ENCODE data around the gene TMEM186.

DNA sequence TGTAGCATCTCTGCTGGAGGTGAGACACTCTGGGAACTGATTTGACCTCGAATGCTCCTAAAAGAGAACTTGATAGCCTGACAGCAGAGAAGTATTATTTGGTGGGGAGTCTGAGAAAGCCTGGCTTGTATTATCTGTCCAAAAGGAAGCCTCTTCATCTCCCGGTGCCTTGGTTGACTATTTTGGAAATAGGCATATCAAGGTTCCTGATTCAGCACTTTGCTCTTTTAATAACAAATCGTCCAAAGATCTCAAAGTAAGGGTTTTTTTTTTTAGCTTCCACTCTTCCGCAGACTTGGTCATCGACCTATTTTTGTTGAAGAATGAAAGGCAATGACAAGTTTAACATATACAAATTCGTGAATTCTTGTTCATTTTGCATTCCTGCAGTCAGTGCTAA is 14.8 kb downstream of the TMEM186 start:
- TF ChIP-seq CTCF (IDR thresholded peaks at IDR 0.05): no peak
- no peak for TF ChIP-seq POLR2AphosphoS5 (IDR thresholded peaks at IDR 0.05; ENCODE audit: low read depth, low read length)
- TF ChIP-seq, protein P1, sequence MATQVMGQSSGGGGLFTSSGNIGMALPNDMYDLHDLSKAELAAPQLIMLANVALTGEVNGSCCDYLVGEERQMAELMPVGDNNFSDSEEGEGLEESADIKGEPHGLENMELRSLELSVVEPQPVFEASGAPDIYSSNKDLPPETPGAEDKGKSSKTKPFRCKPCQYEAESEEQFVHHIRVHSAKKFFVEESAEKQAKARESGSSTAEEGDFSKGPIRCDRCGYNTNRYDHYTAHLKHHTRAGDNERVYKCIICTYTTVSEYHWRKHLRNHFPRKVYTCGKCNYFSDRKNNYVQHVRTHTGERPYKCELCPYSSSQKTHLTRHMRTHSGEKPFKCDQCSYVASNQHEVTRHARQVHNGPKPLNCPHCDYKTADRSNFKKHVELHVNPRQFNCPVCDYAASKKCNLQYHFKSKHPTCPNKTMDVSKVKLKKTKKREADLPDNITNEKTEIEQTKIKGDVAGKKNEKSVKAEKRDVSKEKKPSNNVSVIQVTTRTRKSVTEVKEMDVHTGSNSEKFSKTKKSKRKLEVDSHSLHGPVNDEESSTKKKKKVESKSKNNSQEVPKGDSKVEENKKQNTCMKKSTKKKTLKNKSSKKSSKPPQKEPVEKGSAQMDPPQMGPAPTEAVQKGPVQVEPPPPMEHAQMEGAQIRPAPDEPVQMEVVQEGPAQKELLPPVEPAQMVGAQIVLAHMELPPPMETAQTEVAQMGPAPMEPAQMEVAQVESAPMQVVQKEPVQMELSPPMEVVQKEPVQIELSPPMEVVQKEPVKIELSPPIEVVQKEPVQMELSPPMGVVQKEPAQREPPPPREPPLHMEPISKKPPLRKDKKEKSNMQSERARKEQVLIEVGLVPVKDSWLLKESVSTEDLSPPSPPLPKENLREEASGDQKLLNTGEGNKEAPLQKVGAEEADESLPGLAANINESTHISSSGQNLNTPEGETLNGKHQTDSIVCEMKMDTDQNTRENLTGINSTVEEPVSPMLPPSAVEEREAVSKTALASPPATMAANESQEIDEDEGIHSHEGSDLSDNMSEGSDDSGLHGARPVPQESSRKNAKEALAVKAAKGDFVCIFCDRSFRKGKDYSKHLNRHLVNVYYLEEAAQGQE (IDR thresholded peaks at IDR 0.05; ENCODE audit: insufficient read depth in 1 of 2, low read depth in 2 of 2, low read length in 1 of 2): no peak
- no peak for TF ChIP-seq TCF7L2 (IDR thresholded peaks at IDR 0.05; ENCODE audit: low read depth, low read length)
- TF ChIP-seq SIN3A (IDR thresholded peaks at IDR 0.05; ENCODE audit: borderline replicate concordance, insufficient read depth, low read depth, low read length): no peak
